ENCODE measurements around the gene SSBP2.

The SSBP2 gene

DNA sequence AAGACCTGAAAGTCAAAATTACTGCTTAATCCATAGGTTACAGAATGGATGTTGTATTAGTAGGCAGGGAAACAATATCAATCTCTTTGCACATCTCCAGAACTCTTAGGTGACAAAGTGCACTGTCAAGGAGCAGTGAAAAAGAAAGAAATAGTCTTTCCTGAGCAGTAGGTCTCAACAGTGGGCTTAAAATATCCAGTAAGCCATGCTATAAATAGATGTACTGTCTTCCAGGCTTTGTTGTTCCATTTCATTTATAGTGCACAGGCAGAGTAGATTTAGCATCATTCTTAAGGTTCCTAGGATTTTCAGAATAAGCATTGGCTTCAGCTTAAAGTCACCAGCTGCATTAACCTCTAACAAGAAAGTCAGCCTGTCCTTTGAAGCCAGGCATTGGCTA lies 50.7 kb downstream of the SSBP2 start:
- H3K27ac Mint-ChIP-seq, result no peak overlapping the region
- H3K36me3 Mint-ChIP-seq (ENCODE audit: low read depth), result peaks cover 85% of the 10 kb centered on the region
- H3K4me1 Mint-ChIP-seq, result no peaks in the 10 kb centered on the region
- TF ChIP-seq, protein P1, sequence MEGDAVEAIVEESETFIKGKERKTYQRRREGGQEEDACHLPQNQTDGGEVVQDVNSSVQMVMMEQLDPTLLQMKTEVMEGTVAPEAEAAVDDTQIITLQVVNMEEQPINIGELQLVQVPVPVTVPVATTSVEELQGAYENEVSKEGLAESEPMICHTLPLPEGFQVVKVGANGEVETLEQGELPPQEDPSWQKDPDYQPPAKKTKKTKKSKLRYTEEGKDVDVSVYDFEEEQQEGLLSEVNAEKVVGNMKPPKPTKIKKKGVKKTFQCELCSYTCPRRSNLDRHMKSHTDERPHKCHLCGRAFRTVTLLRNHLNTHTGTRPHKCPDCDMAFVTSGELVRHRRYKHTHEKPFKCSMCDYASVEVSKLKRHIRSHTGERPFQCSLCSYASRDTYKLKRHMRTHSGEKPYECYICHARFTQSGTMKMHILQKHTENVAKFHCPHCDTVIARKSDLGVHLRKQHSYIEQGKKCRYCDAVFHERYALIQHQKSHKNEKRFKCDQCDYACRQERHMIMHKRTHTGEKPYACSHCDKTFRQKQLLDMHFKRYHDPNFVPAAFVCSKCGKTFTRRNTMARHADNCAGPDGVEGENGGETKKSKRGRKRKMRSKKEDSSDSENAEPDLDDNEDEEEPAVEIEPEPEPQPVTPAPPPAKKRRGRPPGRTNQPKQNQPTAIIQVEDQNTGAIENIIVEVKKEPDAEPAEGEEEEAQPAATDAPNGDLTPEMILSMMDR (IDR thresholded peaks at IDR 0.05), result no peak
- no peak overlapping the region for H3K4me3 Mint-ChIP-seq
- no peak for DNase-seq
- peaks cover 52% of the 10 kb centered on the region for H3K9me3 Mint-ChIP-seq
- H3K27me3 Mint-ChIP-seq (ENCODE audit: low read depth, poor library complexity), result peaks cover 3% of the 10 kb centered on the region

GRCh38 chr5:81698813-81699212 lies 52.1 kb downstream of the SSBP2 start:
- Mint-ChIP-seq H3K4me1 (no peaks in the 10 kb centered on the region), H3K4me3 (no peak overlapping the region), H3K9me3 (peaks cover 57% of the 10 kb centered on the region), H3K27me3 (ENCODE audit: low read depth, poor library complexity) (peaks cover 3% of the 10 kb centered on the region), H3K36me3 (ENCODE audit: low read depth) (peaks cover 86% of the 10 kb centered on the region), H3K27ac (no peak overlapping the region)
- TF ChIP-seq, protein P1 (IDR thresholded peaks at IDR 0.05), result no peak
- DNase-seq, result no peak

GRCh38 chr5:81696418-81697397 lies 54.2 kb downstream of the SSBP2 start:
- Mint-ChIP-seq H3K27me3 (ENCODE audit: low read depth, poor library complexity) (peaks cover 3% of the 10 kb centered on the region), H3K9me3 (peaks cover 65% of the 10 kb centered on the region), H3K27ac (peak overlapping the region; percentile 78), H3K4me1 (no peaks in the 10 kb centered on the region), H3K36me3 (ENCODE audit: low read depth) (peaks cover 88% of the 10 kb centered on the region), H3K4me3 (no peak overlapping the region)
- DNase-seq, result no peak
- TF ChIP-seq, protein P1 (IDR thresholded peaks at IDR 0.05), result no peak

DNA sequence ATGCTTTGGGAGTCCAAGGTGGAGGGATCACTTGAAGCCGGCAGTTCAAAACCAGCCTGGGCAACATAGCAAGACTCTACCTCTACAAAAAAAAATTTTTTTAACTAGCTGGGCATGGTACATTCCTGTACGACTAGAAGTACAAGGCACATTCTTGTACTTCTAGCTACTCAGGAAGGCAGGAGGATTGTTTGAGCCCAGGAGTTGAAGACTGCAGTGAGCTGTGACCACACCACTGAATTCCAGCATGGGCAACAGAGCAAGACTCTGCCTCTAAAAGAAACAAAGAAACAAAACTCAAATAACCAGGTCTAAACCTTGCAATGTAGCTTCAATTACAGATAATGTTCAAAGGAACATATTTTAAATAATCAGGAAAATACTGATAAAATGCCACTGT lies 56.2 kb downstream of the SSBP2 start:
- TF ChIP-seq, protein P1 (IDR thresholded peaks at IDR 0.05), result no peak
- Mint-ChIP-seq H3K9me3 (peaks cover 67% of the 10 kb centered on the region), H3K4me3 (no peak overlapping the region), H3K4me1 (no peaks in the 10 kb centered on the region), H3K36me3 (ENCODE audit: low read depth) (peaks cover 88% of the 10 kb centered on the region), H3K27ac (no peak overlapping the region), H3K27me3 (ENCODE audit: low read depth, poor library complexity) (peaks cover 3% of the 10 kb centered on the region)
- DNase-seq, result no peak

GRCh38 chr5:81688215-81688614 lies 62.7 kb downstream of the SSBP2 start:
- Mint-ChIP-seq H3K4me3 (no peak overlapping the region), H3K27ac (no peak overlapping the region), H3K36me3 (ENCODE audit: low read depth) (peaks cover 97% of the 10 kb centered on the region), H3K27me3 (ENCODE audit: low read depth, poor library complexity) (no peaks in the 10 kb centered on the region), H3K9me3 (peaks cover 90% of the 10 kb centered on the region), H3K4me1 (no peaks in the 10 kb centered on the region)
- TF ChIP-seq, protein P1 (IDR thresholded peaks at IDR 0.05), result no peak
- DNase-seq, result no peak

All from nephron progenitor cell (in vitro differentiated cells).